K562 (cell line): ENCODE measurements around the gene RERE. TPM values are rescaled to one million over a fixed set of nuclear protein-coding genes. Genes with fewer than 3 reads are reported as not detected.
A peak's percentile ranks its signal among the peaks of the same experiment; 100 is the strongest.

Experiments used
- DDX20 ChIP-seq: fragments of 450-650 bp; IDR thresholded peaks from 2 replicates; pipeline ENCODE4 v1.6.1; 2016; ENCODE audit warnings: missing genetic modification characterization, low read depth, mild to moderate bottlenecking, missing compliant biosample characterization, moderate library complexity
- HEY1 ChIP-seq: fragments of 250-450 bp; sonication (Bioruptor Pico); IDR thresholded peaks from 2 replicates; pipeline ENCODE4 v1.5.0; 2020; ENCODE audit warnings: mild to moderate bottlenecking, moderate library complexity, borderline replicate concordance
- MEIS2 ChIP-seq: fragments of 450-650 bp; IDR thresholded peaks from 2 replicates; pipeline ENCODE4 v1.6.1; 2014; ENCODE audit warnings: mild to moderate bottlenecking; ENCODE audit not compliant: partially characterized antibody
- NFIX ChIP-seq: fragments of 250-450 bp; sonication (Bioruptor Pico); IDR thresholded peaks from 2 replicates; pipeline ENCODE4 v1.4.0; 2020; ENCODE audit warnings: low read depth, mild to moderate bottlenecking, moderate library complexity
- SP2 ChIP-seq: IDR thresholded peaks from 2 replicates; pipeline ENCODE4 v1.6.1; 2011; ENCODE audit warnings: mild to moderate bottlenecking, low read depth, low read length, moderate library complexity; ENCODE audit not compliant: poor library complexity, severe bottlenecking; ENCODE audit errors: extremely low read depth
- ZEB2 ChIP-seq: fragments of 450-650 bp; IDR thresholded peaks from 2 replicates; pipeline ENCODE4 v1.6.1; 2016
- polyA plus RNA-seq, 8 experiments: library from polyadenylated mRNA; depleted of rRNA in 4 of 8; stranded (reverse) in 5 of 8; unstranded in 3 of 8; fragments of >200 nt; fragmentation: Nextera tagmentation in 2 of 8; fragmentation: Illumina TruSeq in 1 of 8; extraction: Ambion mirVana in 2 of 8; extraction: Trizol in 1 of 8; gene quantifications; 2 replicates each; pipeline versions ENCODE4 v1.2.1 to v1.2.3, GENCODE V29; 2011 to 2014; ENCODE audit warnings: inconsistent platforms in 1 of 8, missing spikeins in 1 of 8
- total RNA-seq, 7 experiments: library from RNA; depleted of rRNA in 6 of 7; stranded (reverse); fragments of >200 nt in 6 of 7; fragmentation: Illumina TruSeq in 2 of 7; extraction: Trizol in 2 of 7; gene quantifications; 2 replicates each; pipeline versions ENCODE4 v1.2.1 to v1.2.3, GENCODE V29; 2011 to 2021; ENCODE audit warnings: low replicate concordance in 1 of 7
- TF ChIP-seq, protein P1 (sequence below), 2 experiments: fragments of 450-650 bp; IDR thresholded peaks; 2 replicates each; pipeline ENCODE4 v1.6.1; 2016; ENCODE audit warnings: mild to moderate bottlenecking in 2 of 2, borderline replicate concordance in 1 of 2, low read depth in 1 of 2, moderate library complexity in 1 of 2
- TF ChIP-seq, protein P2 (sequence below): fragments of 450-650 bp; IDR thresholded peaks from 2 replicates; pipeline ENCODE4 v1.6.1; 2016; ENCODE audit warnings: low read depth
- TF ChIP-seq, protein P3 (sequence below): fragments of 450-650 bp; IDR thresholded peaks from 2 replicates; pipeline ENCODE4 v1.6.1; 2014; ENCODE audit warnings: low read depth, mild to moderate bottlenecking, moderate library complexity, borderline replicate concordance

RERE gene
- total and polyA plus RNA-seq, 9 of the 15 experiments (the other 6 are each of a cell fraction or from before 2014, with no cell fraction given): 3.0 to 51.5 (median 13.4) TPM

DNA sequence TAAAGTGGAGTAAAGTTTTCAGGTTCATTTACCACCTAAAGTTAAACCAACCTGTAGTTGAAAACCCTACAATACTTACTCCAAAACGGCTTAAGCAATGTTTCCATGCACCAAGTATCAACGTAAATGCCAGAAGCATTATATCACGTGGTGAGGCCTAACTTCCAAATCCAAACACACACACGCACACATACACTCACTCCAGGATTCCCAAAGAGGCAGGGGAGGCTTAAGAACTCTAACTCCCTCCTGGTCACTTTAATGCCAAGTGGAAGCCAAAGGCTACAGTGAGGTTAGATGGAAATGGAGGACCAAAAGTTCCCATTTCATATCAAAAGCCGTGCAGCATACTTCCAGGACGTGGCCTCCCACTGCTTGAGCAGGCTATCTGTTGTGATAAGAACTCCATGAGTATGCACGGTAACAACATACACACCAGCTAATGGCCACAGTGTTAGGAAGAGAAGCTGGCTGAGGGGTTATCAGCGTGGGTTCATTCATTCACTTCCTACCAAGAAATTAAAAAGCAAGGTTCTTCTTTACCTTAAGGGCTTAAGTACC is 275.4 kb downstream of the RERE start (continued):
- TF ChIP-seq, protein P1, sequence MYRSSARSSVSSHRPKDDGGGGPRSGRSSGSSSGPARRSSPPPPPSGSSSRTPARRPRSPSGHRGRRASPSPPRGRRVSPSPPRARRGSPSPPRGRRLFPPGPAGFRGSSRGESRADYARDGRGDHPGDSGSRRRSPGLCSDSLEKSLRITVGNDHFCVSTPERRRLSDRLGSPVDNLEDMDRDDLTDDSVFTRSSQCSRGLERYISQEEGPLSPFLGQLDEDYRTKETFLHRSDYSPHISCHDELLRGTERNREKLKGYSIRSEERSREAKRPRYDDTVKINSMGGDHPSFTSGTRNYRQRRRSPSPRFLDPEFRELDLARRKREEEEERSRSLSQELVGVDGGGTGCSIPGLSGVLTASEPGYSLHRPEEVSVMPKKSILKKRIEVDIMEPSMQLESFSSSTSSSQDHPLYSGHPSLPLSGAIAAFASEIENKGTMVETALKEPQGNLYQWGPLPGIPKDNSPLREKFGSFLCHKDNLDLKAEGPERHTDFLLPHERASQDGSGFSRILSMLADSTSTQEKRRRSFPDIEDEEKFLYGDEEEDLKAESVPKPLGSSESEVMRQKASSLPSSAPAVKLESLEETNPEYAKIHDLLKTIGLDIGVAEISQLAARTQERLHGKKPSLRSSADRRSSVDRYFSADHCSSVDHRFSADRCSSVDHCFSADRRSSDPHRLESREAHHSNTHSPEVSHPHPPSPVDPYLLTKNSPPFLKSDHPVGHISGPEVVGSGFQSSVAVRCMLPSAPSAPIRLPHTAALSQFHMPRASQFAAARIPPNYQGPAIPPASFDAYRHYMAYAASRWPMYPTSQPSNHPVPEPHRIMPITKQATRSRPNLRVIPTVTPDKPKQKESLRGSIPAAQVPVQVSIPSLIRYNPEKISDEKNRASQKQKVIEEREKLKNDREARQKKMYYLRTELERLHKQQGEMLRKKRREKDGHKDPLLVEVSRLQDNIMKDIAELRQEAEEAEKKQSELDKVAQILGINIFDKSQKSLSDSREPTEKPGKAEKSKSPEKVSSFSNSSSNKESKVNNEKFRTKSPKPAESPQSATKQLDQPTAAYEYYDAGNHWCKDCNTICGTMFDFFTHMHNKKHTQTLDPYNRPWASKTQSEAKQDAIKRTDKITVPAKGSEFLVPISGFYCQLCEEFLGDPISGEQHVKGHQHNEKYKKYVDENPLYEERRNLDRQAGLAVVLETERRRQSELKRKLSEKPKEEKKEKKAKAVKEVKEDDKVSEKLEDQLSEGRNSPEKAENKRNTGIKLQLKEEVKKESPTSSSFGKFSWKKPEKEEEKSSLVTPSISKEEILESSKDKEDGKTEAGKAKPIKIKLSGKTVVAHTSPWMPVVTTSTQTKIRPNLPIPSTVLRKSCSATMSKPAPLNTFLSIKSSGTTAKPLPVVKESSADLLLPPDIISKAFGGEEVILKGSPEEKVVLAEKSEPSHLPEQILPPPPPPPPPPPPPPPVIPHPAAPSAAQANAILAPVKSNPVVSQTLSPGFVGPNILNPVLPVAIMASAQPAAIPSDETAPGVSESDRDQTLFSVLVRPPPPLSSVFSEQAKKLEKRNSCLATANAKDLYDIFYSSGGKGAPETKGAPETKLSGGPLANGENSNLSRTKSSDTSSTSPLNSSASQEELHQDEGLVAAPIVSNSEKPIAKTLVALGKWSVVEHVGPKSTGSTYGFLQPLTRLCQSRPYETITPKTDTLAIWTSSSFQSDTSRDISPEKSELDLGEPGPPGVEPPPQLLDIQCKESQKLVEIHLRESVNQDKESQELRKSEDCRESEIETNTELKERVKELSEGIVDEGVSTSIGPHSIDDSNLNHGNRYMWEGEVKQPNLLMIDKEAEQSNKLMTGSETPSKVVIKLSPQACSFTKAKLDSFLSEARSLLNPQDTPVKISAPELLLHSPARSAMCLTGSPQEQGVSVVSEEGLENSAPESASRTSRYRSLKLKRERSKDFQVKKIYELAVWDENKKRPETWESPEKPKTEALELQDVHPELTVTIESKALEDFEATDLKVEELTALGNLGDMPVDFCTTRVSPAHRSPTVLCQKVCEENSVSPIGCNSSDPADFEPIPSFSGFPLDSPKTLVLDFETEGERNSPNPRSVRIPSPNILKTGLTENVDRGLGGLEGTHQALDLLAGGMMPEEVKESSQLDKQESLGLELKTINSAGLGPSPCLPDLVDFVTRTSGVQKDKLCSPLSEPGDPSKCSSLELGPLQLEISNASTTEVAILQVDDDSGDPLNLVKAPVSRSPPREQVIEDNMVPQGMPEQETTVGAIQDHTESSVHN (IDR thresholded peaks at IDR 0.05; ENCODE audit: borderline replicate concordance in 1 of 2, low read depth in 1 of 2): no peak
- TF ChIP-seq SP2 (no peak), MEIS2 (no peak), HEY1 (CRISPR knock-in tag) (no peak), ZEB2 (peak; percentile 77; the same call in 1 of the 2 replicates), NFIX (CRISPR knock-in tag) (no peak), DDX20 (no peak)
- TF ChIP-seq, protein P2, sequence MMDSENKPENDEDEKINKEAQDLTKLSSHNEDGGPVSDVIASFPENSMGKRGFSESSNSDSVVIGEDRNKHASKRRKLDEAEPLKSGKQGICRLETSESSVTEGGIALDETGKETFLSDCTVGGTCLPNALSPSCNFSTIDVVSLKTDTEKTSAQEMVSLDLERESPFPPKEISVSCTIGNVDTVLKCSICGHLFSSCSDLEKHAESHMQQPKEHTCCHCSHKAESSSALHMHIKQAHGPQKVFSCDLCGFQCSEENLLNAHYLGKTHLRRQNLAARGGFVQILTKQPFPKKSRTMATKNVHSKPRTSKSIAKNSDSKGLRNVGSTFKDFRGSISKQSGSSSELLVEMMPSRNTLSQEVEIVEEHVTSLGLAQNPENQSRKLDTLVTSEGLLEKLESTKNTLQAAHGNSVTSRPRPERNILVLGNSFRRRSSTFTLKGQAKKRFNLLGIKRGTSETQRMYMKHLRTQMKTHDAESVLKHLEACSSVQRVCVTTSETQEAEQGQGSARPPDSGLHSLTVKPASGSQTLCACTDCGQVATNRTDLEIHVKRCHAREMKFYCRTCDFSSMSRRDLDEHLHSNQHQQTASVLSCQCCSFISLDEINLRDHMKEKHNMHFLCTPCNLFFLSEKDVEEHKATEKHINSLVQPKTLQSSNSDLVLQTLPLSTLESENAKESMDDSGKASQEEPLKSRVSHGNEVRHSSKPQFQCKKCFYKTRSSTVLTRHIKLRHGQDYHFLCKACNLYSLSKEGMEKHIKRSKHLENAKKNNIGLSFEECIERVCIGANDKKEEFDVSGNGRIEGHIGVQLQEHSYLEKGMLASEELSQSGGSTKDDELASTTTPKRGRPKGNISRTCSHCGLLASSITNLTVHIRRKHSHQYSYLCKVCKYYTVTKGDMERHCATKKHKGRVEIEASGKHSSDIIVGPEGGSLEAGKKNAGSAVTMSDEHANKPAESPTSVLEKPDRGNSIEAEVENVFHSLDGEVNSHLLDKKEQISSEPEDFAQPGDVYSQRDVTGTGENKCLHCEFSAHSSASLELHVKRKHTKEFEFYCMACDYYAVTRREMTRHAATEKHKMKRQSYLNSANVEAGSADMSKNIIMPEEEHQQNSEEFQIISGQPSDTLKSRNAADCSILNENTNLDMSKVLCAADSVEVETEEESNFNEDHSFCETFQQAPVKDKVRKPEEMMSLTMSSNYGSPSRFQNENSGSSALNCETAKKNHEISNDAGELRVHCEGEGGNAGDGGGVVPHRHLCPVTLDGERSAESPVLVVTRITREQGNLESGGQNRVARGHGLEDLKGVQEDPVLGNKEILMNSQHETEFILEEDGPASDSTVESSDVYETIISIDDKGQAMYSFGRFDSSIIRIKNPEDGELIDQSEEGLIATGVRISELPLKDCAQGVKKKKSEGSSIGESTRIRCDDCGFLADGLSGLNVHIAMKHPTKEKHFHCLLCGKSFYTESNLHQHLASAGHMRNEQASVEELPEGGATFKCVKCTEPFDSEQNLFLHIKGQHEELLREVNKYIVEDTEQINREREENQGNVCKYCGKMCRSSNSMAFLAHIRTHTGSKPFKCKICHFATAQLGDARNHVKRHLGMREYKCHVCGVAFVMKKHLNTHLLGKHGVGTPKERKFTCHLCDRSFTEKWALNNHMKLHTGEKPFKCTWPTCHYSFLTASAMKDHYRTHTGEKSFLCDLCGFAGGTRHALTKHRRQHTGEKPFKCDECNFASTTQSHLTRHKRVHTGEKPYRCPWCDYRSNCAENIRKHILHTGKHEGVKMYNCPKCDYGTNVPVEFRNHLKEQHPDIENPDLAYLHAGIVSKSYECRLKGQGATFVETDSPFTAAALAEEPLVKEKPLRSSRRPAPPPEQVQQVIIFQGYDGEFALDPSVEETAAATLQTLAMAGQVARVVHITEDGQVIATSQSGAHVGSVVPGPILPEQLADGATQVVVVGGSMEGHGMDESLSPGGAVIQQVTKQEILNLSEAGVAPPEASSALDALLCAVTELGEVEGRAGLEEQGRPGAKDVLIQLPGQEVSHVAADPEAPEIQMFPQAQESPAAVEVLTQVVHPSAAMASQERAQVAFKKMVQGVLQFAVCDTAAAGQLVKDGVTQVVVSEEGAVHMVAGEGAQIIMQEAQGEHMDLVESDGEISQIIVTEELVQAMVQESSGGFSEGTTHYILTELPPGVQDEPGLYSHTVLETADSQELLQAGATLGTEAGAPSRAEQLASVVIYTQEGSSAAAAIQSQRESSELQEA: no peak
- TF ChIP-seq, protein P3, sequence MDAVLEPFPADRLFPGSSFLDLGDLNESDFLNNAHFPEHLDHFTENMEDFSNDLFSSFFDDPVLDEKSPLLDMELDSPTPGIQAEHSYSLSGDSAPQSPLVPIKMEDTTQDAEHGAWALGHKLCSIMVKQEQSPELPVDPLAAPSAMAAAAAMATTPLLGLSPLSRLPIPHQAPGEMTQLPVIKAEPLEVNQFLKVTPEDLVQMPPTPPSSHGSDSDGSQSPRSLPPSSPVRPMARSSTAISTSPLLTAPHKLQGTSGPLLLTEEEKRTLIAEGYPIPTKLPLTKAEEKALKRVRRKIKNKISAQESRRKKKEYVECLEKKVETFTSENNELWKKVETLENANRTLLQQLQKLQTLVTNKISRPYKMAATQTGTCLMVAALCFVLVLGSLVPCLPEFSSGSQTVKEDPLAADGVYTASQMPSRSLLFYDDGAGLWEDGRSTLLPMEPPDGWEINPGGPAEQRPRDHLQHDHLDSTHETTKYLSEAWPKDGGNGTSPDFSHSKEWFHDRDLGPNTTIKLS: peak; percentile 39; the same call in 1 of the 2 replicates
